A549 (cell line): Measurements from ENCODE around the gene PLAGL2. TPM values are rescaled to one million over a fixed set of nuclear protein-coding genes. Genes with fewer than 3 reads are reported as not detected.

Experiments used
- ATAC-seq, 2 experiments: fragments of 200-7000 bp in 1 of 2; fragments of >200 bp in 1 of 2; cut with Nextera tagmentation in 1 of 2; cut with Tn5 transposase in 1 of 2; 3 replicates each; pipeline versions ENCODE4 v1.8.0 to v1.9.1; 2018 to 2020; ENCODE audit warnings: mild to moderate bottlenecking in 1 of 2, moderate library complexity in 1 of 2
- CTCF ChIA-PET: fragments of 300-600 bp; sonication (Branson Sonifier 250); formaldehyde crosslinking; extraction: SDS; loops from one replicate; lab custom pipeline; 2021; ENCODE audit warnings: antibody characterized with exemption, inconsistent platforms; lab: Yijun Ruan, JAX
- POLR2A ChIA-PET: fragments of 350-600 bp; formaldehyde crosslinking; extraction: SDS; loops from one replicate; lab custom pipeline; 2021; ENCODE audit warnings: antibody characterized with exemption, inconsistent platforms; lab: Yijun Ruan, JAX
- DNase-seq, 2 experiments: peaks; one replicate each; pipeline versions ENCODE4 v3.0.0 to v3.0.0-alpha.2; 2011 to 2016; ENCODE audit warnings: low read depth in 1 of 2, low spot score in 1 of 2
- FAIRE-seq: peaks from 2 replicates; lab custom pipeline; 2011; peaks lifted over from hg19 to GRCh38; lab: Jason Lieb, UNC
- H3K27ac ChIP-seq, 2 experiments: fragments of >200 bp; sonication (Bioruptor Twin); formaldehyde crosslinking; 3 replicates each; pipeline ENCODE4 v1.5.1; 2016 to 2017
- H3K4me1 ChIP-seq: fragments of >200 bp; sonication (Bioruptor Twin); formaldehyde crosslinking; 3 replicates; pipeline ENCODE4 v1.6.1; 2016
- H3K4me2 ChIP-seq: fragments of >200 bp; sonication (Bioruptor Twin); formaldehyde crosslinking; 3 replicates; pipeline ENCODE4 v1.6.1; 2016
- H3K4me3 ChIP-seq: fragments of >200 bp; sonication (Bioruptor Twin); formaldehyde crosslinking; 3 replicates; pipeline ENCODE4 v1.5.1; 2016
- H3K9me3 ChIP-seq: fragments of >200 bp; sonication (Bioruptor Twin); formaldehyde crosslinking; 3 replicates; pipeline ENCODE4 v1.6.1; 2016
- BHLHE40 ChIP-seq: IDR thresholded peaks from 2 replicates; pipeline ENCODE4 v1.6.1; 2012; ENCODE audit warnings: low read depth, low read length, inconsistent platforms
- CBX2 ChIP-seq: fragments of 200-600 bp; sonication (generic); IDR thresholded peaks from 2 replicates; pipeline ENCODE4 v1.6.1; 2016; ENCODE audit warnings: low read depth, mild to moderate bottlenecking, borderline replicate concordance
- CBX8 ChIP-seq: fragments of 200-600 bp; sonication (generic); IDR thresholded peaks from 2 replicates; pipeline ENCODE4 v1.6.1; 2016
- EHMT2 ChIP-seq: fragments of 200-600 bp; sonication (generic); IDR thresholded peaks from 2 replicates; pipeline ENCODE4 v1.6.1; 2016; ENCODE audit warnings: antibody characterized with exemption, low read depth, mild to moderate bottlenecking, moderate library complexity
- FOSL2 ChIP-seq, 2 experiments: fragments of 450-650 bp in 1 of 2; fragments of >200 bp in 1 of 2; sonication (Bioruptor Twin) in 1 of 2; formaldehyde crosslinking; IDR thresholded peaks; 2 replicates each; pipeline versions ENCODE4 v1.5.0 to v1.6.1; 2016 to 2020; ENCODE audit warnings: mild to moderate bottlenecking in 1 of 2, moderate library complexity in 1 of 2
- FOXS1 ChIP-seq: fragments of 250-450 bp; sonication (Bioruptor Pico); IDR thresholded peaks from 2 replicates; pipeline ENCODE4 v1.5.0; 2020; ENCODE audit warnings: mild to moderate bottlenecking, moderate library complexity
- GATA3 ChIP-seq: IDR thresholded peaks from 2 replicates; pipeline ENCODE4 v1.6.1; 2012; ENCODE audit warnings: borderline replicate concordance
- HDAC2 ChIP-seq: fragments of 200-600 bp; sonication (generic); IDR thresholded peaks from 2 replicates; pipeline ENCODE4 v1.6.1; 2016
- NFE2L2 ChIP-seq: fragments of 150-350 bp; conservative IDR thresholded peaks from 2 replicates; pipeline ENCODE4 v1.6.1; 2014; ENCODE audit warnings: low read length
- NPAS2 ChIP-seq: fragments of 250-450 bp; sonication (Bioruptor Pico); IDR thresholded peaks from 2 replicates; pipeline ENCODE4 v1.8.0; 2022; ENCODE audit warnings: mild to moderate bottlenecking, moderate library complexity, borderline replicate concordance
- NR3C1 ChIP-seq: fragments of >200 bp; sonication (Bioruptor Twin); formaldehyde crosslinking; IDR thresholded peaks from 3 replicates; pipeline ENCODE4 v1.6.1; 2017
- POLR2A ChIP-seq: IDR thresholded peaks from 2 replicates; pipeline ENCODE4 v1.6.1; 2012; ENCODE audit warnings: mild to moderate bottlenecking, low read length
- POLR2AphosphoS2 ChIP-seq: conservative IDR thresholded peaks from 2 replicates; pipeline ENCODE4 v1.6.1; 2012; ENCODE audit warnings: low read length, improper control_type of control experiment, inconsistent platforms
- RARB ChIP-seq: fragments of 250-450 bp; sonication (Bioruptor Pico); IDR thresholded peaks from 2 replicates; pipeline ENCODE4 v1.8.0; 2021; ENCODE audit warnings: mild to moderate bottlenecking, moderate library complexity
- RFX5 ChIP-seq: fragments of 450-650 bp; IDR thresholded peaks from 2 replicates; pipeline ENCODE4 v1.7.1; 2014; ENCODE audit warnings: antibody characterized with exemption, mild to moderate bottlenecking, moderate library complexity
- SREBF2 ChIP-seq: fragments of 450-650 bp; IDR thresholded peaks from 2 replicates; pipeline ENCODE4 v1.6.1; 2014; ENCODE audit warnings: mild to moderate bottlenecking, moderate library complexity
- WGBS: methylation state at CpG from one replicate; pipeline ENCODE4 v1.1.6; 2017; ENCODE audit errors: missing lambda C conversion rate; 5-methylcytosine and 5-hydroxymethylcytosine counted together
- polyA plus RNA-seq, 4 experiments: library from polyadenylated mRNA; depleted of rRNA in 3 of 4; stranded (reverse); fragments of >200 nt; fragmentation: RNase III in 1 of 4; extraction: RNeasy Plus Mini Kit Qiagen cat#74134 plus additional on column Dnase treatment in 1 of 4; gene quantifications; 2 replicates in 3 of 4; 3 replicates in 1 of 4; pipeline ENCODE4 v1.2.3, GENCODE V29; 2011 to 2017
- TF ChIP-seq, protein P1 (sequence below): fragments of >200 bp; sonication (Bioruptor Twin); formaldehyde crosslinking; IDR thresholded peaks from 2 replicates; pipeline ENCODE4 v1.6.1; 2016
- TF ChIP-seq, protein P2 (sequence below): fragments of >200 bp; sonication (Bioruptor Twin); formaldehyde crosslinking; IDR thresholded peaks from 3 replicates; pipeline ENCODE4 v1.5.1; 2016
- TF ChIP-seq, protein P3 (sequence below): fragments of 250-450 bp; sonication (Bioruptor Pico); IDR thresholded peaks from 2 replicates; pipeline ENCODE4 v1.5.0; 2021; ENCODE audit warnings: mild to moderate bottlenecking, moderate library complexity, borderline replicate concordance
- TF ChIP-seq, protein P4 (sequence below): fragments of >200 bp; sonication (Bioruptor Twin); formaldehyde crosslinking; IDR thresholded peaks from 3 replicates; pipeline ENCODE4 v1.6.1; 2016

The PLAGL2 gene
- polyA plus RNA-seq, 2 of the 4 experiments (the other 2 are of a cell fraction) = 6.1 to 9.0 TPM

DNA sequence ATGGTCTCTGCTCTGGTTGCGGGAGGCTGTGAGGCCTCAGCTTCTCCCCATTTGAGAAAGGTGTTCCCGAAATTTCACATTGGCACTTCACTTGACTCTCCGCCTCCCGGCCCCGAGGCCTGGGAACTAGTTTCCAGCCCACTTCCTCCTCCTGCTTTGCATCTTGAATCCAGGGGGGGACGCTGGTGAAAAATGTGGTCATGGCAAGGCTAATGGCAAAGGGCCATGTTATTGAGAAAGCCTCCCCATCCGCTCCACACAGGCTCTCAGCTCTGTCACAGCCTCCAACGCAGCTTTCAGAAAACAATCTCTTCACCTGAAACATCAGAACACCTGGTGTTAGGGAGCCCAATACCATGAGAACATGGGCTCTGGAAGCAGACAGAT lies 5.6 kb downstream of the PLAGL2 start:
- peaks cover 15% of the 10 kb centered on the region; the same call in 2 of the 3 replicates for H3K4me1 ChIP-seq
- ATAC-seq (no peak), DNase-seq (no peak)
- CTCF ChIA-PET = interaction anchor here (1.0 kb wide), 1 partner anchor 171 kb away, joined by 3 read pairs; no protein-coding TSS in a partner anchor
- 94% methylated on average over 8 of the region's 8 CpGs for WGBS
- TF ChIP-seq SREBF2 (no peak), RFX5 (no peak), CBX8 (no peak)
- TF ChIP-seq, protein P1, sequence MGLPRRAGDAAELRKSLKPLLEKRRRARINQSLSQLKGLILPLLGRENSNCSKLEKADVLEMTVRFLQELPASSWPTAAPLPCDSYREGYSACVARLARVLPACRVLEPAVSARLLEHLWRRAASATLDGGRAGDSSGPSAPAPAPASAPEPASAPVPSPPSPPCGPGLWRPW = no peak
- TF ChIP-seq, protein P2, sequence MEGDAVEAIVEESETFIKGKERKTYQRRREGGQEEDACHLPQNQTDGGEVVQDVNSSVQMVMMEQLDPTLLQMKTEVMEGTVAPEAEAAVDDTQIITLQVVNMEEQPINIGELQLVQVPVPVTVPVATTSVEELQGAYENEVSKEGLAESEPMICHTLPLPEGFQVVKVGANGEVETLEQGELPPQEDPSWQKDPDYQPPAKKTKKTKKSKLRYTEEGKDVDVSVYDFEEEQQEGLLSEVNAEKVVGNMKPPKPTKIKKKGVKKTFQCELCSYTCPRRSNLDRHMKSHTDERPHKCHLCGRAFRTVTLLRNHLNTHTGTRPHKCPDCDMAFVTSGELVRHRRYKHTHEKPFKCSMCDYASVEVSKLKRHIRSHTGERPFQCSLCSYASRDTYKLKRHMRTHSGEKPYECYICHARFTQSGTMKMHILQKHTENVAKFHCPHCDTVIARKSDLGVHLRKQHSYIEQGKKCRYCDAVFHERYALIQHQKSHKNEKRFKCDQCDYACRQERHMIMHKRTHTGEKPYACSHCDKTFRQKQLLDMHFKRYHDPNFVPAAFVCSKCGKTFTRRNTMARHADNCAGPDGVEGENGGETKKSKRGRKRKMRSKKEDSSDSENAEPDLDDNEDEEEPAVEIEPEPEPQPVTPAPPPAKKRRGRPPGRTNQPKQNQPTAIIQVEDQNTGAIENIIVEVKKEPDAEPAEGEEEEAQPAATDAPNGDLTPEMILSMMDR = no peak
- TF ChIP-seq, all 56 proteins: peak for 0
- Histone ChIP-seq H3K4me2 (no peak overlapping the region), H3K27ac (no peak overlapping the region), H3K9me3 (no peaks in the 10 kb centered on the region), H3K4me3 (no peak overlapping the region)
- POLR2A ChIA-PET = interaction anchor here (0.6 kb wide), 1 partner anchor 61 kb away, joined by 5 read pairs; no protein-coding TSS in a partner anchor
- no peak for FAIRE-seq

DNA sequence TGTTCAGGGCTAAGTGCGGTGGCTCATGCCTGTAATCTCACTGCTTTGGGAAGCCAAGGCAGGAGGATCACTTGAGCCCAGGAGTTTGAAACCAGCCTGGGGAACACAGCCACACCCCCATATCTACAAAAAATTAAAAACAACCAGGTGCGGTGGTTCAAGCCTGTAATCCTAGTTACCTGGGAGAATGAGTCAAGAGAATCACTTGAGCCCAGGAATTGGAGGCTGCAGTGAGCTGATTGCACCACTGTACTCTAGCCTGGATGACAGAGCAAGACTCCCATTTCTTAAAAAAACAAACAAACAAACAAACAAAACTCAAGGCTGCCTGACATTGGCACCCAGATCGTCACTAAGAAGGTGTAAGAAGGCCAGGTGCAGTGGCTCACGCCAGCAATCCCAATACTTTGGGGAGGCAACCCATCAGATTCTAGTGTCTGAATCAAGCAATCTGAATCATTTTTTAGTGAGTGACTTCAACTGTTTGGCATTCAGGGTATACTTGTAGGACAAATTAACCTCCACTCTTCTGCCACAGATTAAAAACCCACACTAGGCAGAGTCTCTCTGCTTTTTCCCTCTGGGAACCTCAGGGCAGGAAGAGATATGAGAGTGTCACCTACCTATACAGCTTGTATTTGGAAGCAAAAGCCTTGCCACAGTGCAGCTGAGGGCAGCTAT lies 6.1 kb downstream of the PLAGL2 start:
- Histone ChIP-seq H3K4me2 (no peak overlapping the region), H3K4me1 (peaks cover 13% of the 10 kb centered on the region; the same call in 2 of the 3 replicates), H3K27ac (no peak overlapping the region), H3K4me3 (no peak overlapping the region), H3K9me3 (no peaks in the 10 kb centered on the region)
- ATAC-seq = no peak
- TF ChIP-seq GATA3 = no peak
- TF ChIP-seq, protein P3, sequence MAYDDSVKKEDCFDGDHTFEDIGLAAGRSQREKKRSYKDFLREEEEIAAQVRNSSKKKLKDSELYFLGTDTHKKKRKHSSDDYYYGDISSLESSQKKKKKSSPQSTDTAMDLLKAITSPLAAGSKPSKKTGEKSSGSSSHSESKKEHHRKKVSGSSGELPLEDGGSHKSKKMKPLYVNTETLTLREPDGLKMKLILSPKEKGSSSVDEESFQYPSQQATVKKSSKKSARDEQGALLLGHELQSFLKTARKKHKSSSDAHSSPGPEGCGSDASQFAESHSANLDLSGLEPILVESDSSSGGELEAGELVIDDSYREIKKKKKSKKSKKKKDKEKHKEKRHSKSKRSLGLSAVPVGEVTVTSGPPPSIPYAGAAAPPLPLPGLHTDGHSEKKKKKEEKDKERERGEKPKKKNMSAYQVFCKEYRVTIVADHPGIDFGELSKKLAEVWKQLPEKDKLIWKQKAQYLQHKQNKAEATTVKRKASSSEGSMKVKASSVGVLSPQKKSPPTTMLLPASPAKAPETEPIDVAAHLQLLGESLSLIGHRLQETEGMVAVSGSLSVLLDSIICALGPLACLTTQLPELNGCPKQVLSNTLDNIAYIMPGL = no peak
- TF ChIP-seq HDAC2 = no peak
- no peak for TF ChIP-seq FOSL2 (IDR thresholded peaks at IDR 0.05)
- TF ChIP-seq FOSL2 (CRISPR knock-in tag; IDR thresholded peaks at IDR 0.05) = no peak
- TF ChIP-seq NFE2L2 = no peak
- TF ChIP-seq CBX2 = no peak
- TF ChIP-seq BHLHE40 = no peak
- no peak for TF ChIP-seq POLR2A
- no peak for TF ChIP-seq NPAS2
- TF ChIP-seq, protein P4, sequence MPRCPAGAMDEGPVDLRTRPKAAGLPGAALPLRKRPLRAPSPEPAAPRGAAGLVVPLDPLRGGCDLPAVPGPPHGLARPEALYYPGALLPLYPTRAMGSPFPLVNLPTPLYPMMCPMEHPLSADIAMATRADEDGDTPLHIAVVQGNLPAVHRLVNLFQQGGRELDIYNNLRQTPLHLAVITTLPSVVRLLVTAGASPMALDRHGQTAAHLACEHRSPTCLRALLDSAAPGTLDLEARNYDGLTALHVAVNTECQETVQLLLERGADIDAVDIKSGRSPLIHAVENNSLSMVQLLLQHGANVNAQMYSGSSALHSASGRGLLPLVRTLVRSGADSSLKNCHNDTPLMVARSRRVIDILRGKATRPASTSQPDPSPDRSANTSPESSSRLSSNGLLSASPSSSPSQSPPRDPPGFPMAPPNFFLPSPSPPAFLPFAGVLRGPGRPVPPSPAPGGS = no peak
- no peak for TF ChIP-seq POLR2AphosphoS2
- TF ChIP-seq NR3C1 = no peak
- no peak for TF ChIP-seq RARB (CRISPR knock-in tag)
- no peak for TF ChIP-seq FOXS1 (CRISPR knock-in tag)
- TF ChIP-seq EHMT2 = no peak
- no peak for TF ChIP-seq RFX5
- FAIRE-seq = no peak
- CTCF ChIA-PET = interaction anchor here (1.0 kb wide), 2 partner anchors 171 to 255 kb away, joined by 3 read pairs; no protein-coding TSS in a partner anchor
- WGBS = 89% methylated on average over 4 of the region's 4 CpGs
- DNase-seq = no peak
- POLR2A ChIA-PET = interaction anchor here (0.6 kb wide), 1 partner anchor 62 kb away, joined by 5 read pairs; no protein-coding TSS in a partner anchor
